COLO668 (cell line): ENCODE measurements around the gene CPM.
"Not testable (repeated sequence)": the region's sequence is repeated elsewhere in the genome, so short reads cannot be mapped to it uniquely, and the experiment has no call there.

Experiments
- DNase-seq: peaks from one replicate; lab custom pipeline; 2025; ENCODE audit not compliant: unreplicated experiment; lab: John Stamatoyannopoulos, UW

The CPM gene

GRCh38 chr12:68809190-68810026 lies 123.6 kb downstream of the CPM start:
- DNase-seq: no peak

- DNase-seq: peak; percentile 89
Observed at GRCh38 chr12:68808388-68809189, 124.4 kb downstream of the CPM start.

GRCh38 chr12:68807576-68808387 lies 125.2 kb downstream of the CPM start, which contains the start of gene MDM2:
MDM2 (plus strand) TSS chr12:68808177; CDS start chr12:68808478, 301 bp downstream.
- peak; percentile 99 for DNase-seq

GRCh38 chr12:68807274-68807575 lies 125.7 kb downstream of the CPM start:
- DNase-seq: not testable (repeated sequence)

GRCh38 chr12:68806488-68807237 lies 126.3 kb downstream of the CPM start:
- no peak for DNase-seq

GRCh38 chr12:68805592-68806120 lies 127.3 kb downstream of the CPM start:
- no peak for DNase-seq

- no peak for DNase-seq
Observed at GRCh38 chr12:68804657-68805591, 128.0 kb downstream of the CPM start.

GRCh38 chr12:68803948-68804656 lies 128.9 kb downstream of the CPM start:
- no peak for DNase-seq

- DNase-seq: not testable (repeated sequence)
Observed at GRCh38 chr12:68802911-68803651, 129.9 kb downstream of the CPM start.

GRCh38 chr12:68802372-68802745 lies 130.6 kb downstream of the CPM start:
- DNase-seq: not testable (repeated sequence)
